HUDEP-2 (cell line): ENCODE measurements around the gene CLDN14.
"Not testable (repeated sequence)": the region's sequence is repeated elsewhere in the genome, so short reads cannot be mapped to it uniquely, and the experiment has no call there.

Experiments used
- DNase-seq, 76 experiments: peaks; one replicate each; lab custom pipeline; 2025; ENCODE audit not compliant: unreplicated experiment in 76 of 76; lab: John Stamatoyannopoulos, UW

The CLDN14 gene

DNA sequence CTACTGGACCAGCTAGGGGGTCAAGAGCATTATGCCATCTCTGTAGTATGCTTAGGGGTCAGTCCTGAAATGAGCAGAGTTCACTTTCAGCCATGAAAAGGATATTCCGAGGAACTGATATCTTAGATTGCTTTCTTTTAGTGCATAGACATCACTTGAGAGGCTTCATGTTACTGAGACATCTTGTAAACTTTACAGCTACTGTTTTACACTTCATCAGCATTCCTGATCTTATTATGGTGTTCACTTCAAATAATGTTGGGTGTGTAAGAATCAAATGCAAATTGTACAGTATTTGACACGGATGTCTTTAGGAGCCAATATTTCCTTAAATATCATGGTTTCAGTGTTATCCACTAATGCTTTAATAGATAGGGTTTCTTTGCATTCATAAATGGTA, 22.4 kb upstream of the CLDN14 start:
- DNase-seq: no peak

GRCh38 chr21:36501589-36501892, 21.6 kb upstream of the CLDN14 start:
- no peak for DNase-seq

DNA sequence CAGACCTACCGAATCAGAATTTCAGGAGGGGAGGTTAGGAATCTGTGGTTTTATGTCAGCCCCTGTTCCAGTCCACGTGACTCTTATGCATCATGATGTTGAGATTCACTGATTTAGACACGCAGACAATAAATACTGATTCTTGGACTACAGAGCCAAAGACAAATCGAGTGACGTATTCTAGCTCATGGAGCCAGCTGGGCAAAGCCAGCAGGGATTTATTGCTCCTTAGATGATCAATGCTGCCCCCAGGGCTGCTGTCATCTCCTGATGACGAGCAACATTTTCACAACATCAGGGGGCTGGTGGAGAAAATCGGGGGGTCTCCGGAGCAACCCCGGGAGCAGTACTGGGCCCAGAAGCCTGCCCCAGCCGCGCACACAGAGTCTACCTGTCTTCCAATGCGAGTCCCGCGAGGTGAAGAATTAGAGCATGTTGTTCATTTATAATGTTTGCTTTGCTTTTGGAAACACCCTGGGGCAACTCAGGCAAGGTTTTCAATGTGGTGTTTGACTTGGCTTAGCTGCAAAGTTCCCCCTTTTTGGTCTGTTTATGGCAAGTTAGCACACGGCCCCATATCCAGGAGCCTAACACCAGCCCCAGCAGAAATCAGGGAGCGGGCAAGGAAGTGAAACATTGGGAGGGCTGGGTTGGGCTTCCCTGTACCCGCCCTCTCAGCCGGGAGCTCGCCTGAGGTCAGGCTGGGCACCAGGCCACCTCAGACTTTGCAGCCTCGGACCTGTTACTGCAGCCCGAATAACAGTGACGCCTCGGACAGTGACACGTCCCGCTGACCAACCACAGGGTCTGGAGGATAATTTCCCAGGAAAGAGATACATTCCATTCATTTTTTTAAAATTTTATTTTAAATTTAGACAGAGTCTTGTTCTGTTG, 19.9 kb upstream of the CLDN14 start:
- DNase-seq: no peak

DNA sequence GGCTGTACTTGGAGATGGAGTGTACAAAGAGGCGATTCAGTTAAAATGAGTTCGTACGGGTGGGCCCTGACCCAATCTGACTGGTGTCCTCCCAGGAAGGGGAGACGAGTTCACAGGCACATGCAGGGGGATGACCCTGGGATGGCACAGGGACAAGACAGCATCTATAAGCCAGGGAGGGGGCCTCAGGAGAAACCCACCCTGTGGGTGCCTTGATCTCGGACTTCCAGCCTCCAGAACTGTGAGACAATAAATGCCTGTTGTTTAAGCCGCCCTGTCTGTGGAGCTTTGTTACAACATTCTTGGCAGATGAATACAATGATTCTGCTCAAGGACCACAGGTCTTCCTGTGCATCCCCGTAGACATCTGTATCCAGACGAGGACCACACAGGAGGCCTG, 14.6 kb upstream of the CLDN14 start:
- no peak for DNase-seq

DNA sequence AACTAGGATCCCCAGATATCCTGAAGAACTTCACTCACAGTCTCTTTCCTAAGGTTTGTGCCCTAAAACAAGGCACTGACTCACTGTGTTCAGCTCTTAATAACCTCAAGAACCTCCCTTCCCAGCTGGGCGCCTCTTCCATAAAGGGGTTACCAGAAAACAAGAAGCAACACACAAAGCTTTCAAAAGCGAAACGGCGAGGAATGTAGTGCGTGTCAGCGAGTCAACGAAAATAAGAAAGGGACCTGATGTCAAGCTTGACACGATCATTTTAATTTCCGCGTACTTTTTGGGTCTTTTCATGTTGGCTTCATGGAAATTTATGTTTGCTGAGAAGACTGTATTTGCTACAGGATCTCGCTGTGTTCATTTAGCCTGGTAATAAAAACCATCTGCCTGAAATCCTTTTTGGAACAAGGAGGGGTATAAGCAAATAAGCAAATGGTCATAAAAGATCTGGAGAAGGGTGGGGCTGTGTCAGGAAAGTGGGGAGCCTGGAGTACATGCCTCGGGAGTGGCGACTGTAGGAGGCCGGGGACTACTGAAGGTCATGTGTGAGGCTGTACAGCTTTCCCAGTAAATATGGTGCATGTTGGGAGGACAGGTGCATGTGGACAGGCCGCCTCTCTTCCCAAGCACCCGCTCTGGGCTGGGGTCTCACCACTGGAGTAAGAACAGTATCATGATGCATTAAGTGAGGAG, 11.4 kb upstream of the CLDN14 start:
- no peak for DNase-seq

DNA sequence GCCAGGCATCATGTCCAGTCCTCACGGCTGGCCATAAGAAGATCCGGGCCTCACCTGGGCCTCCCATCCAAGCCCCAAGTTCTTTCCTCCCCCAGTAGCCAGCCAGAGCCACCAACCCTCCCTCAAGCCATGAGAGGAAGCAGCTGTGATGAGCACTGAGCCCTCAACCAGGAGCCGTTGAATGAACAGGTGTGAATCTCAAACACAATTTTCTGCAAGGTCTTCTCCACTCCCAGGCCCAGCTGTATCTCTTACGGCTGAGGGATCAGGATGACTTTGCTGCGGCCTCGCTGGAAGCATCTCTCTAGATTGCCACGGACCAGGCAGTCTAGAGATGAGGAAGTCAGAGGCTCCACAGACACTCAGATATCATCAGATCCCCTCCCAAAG, 9.8 kb upstream of the CLDN14 start:
- no peak for DNase-seq

- DNase-seq: no peak
These were observed 9.3 kb upstream of the CLDN14 start for GRCh38 chr21:36489103-36489775.

DNA sequence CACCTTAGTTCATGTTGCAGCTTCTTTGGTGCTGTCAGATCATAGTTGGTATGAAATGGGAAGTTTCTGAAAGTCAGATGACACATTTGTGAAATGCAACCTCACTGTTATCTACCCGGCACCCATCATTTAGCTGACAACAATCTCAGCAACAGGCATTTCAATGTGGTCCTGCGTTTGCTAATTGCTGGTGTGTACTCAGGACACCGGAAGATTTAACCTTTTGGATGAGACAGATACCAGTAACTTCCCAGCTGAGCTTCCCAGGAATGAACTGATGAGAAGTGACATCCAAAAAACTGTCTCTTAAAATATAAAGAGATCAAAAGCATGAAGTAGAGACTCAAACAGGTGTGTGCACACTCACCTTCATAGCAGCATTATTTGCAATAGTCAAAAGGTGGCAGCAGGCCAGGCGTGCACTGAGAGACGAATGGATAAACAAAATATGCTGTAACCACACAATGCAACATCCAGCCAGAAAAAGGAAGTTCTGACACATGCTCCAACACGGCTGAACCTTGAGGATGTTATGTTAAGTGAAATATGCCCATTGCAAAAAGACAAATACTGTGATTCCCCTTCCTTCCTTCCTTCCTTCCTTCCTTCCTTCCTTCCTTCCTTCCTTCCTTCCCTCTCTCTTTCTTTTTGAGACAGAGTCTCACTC, 7.9 kb upstream of the CLDN14 start:
- DNase-seq: no peak

DNA sequence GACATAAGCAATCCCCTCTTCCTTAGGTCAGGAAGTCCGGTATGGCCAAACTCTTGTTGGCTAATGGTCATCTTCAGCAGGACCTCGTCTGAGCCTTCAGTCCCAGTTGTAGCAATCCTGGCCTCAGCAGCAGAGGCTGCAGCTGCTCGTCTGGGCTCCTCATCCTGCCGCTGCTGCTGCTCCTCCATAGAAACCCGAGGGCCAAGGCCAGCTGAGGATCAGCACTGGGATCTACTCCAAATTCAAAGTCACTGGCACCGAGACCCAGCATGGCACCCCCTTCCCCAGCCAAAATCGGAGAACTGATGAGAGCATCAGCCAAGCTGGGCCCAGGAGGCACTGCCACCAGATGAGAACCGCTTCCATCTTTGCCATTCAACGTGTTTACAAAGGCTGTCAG, 6.3 kb upstream of the CLDN14 start:
- no peak for DNase-seq

GRCh38 chr21:36485476-36485875, 5.6 kb upstream of the CLDN14 start:
- DNase-seq: no peak

- no peak for DNase-seq
These were observed 3.2 kb upstream of the CLDN14 start for GRCh38 chr21:36483095-36483494.

DNA sequence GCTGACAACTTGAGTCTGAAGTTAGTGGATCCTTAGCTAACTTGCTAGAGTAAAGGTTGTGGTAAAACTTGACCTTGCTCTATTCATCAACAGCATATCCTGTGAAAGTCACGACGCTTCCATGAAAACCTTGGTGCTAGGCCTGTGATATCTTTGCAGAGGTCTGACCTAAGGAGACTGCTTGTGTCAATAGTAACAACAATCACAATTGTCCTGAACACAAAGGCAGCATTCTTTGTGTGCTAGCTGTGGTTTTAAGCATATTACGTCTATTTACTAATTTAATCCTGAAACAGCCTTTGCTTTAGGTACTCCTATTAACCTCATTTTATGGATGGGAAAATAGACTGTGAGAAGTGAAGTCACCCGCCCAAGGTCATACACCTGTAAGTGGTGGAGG, 2.8 kb upstream of the CLDN14 start:
- DNase-seq: no peak

DNA sequence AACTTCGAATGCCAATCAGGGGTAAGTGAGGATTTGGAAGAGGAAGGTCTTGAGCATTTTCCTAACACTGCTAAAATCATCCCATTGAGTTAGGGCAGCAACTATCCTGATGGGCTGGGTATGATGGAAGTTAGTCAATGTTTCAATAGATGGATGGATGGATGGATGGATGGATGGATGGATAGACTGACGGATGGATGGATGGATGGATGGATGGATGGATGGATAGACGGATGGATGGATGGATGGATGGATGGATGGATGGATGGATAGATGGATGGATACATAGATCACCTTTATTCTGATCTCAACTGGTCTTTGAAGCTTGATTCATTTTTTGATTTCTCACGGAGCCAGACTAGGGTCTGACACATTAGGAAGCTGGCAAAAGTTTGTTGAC, 2.3 kb upstream of the CLDN14 start:
- DNase-seq: no peak

DNA sequence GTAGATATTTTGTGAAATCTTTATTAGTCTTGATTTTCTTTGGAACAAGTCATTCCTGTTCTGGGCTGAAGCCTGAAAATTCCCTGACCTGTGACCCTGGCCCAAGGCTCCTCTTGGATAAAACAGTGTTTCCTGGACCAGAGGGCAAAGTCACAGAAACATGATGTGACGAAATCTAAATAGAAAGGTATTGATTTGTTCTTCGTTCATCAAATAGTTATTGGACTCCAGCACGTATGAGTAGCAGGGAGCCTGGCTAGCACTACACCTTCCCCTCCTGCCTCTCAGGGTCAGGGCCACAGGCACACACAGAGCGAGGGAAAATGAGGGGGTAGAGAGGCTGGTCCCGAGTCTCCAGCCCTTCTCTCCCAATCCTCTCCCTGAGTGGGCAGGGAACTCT, 1.7 kb upstream of the CLDN14 start:
- DNase-seq: no peak

DNA sequence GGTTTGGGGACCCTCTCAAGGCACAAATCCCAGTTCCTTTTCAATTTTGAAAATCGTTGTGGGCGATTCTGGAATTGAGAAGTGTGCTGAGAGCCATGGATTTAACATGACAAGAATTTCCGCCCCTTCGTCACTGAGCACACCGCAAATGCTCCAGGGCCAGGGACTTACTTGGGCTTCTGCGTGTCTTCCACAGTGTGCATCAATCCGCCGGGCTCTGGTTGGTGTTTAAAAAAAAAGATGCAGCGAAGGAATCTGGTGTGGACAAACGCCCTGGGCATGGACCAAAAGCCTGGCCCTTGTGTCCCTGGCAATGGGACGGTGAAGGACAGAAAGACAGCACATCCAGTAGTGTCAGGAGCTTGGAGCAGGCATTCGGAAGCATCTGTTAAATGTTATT, 696 bp upstream of the CLDN14 start:
- no peak for DNase-seq

- DNase-seq: peak in 1 of 76 experiments; percentile 3
These were observed 981 bp downstream of the CLDN14 start for GRCh38 chr21:36478941-36479340.

GRCh38 chr21:36478207-36478701, 1.7 kb downstream of the CLDN14 start:
- no peak for DNase-seq

GRCh38 chr21:36477559-36477958, 2.4 kb downstream of the CLDN14 start:
- no peak for DNase-seq

- no peak for DNase-seq
These were observed 2.9 kb downstream of the CLDN14 start for GRCh38 chr21:36477001-36477400.

DNA sequence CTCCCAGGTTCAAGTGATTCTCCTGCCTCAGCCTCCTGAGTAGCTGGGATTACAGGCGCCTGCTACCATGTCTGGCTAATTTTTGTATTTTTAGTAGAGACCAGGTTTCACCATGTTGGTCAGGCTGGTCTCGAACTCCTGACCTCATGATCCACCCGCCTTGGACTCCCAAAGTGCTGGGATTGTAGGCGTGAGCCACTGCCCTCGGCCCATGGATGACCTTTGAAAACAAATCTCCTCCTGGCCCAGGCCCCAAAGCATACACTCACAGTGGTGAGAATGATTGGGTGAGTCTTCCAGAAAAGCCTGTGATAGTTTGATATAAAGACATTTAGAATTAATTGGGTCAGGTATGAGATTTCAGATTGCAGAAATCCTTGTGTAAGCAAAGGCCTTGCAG, 3.4 kb downstream of the CLDN14 start:
- not testable (repeated sequence) for DNase-seq

DNA sequence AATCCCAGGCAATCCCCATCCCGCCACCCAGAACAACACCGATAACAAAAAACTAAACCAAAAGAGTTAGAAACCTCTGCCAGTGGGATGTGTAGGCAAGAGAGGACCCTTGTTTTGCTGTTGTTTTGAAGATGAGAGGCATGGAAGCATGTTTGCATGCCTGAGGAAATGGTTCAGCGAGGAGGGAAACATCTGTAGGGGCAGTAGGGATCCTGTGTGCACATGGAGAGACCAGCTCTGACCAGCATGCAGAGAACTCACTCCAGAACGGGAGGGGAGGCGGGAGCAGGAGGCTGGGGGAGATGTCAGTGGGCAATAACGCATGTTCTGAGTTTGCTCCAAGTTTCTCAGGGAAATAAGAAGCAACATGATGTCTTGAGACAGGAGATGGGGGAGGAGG, 5.3 kb downstream of the CLDN14 start:
- no peak for DNase-seq
